Common myeloid progenitor, CD34-positive (primary cell): ENCODE results near the gene GPR17.

Experiments
- CTCF ChIA-PET: fragments of 350-600 bp; sonication (Branson Sonifier 250); formaldehyde crosslinking; loops from one replicate; lab custom pipeline; 2021; ENCODE audit warnings: antibody characterized with exemption; lab: Charles Lee
- POLR2A ChIA-PET: fragments of 350-600 bp; sonication (Branson Sonifier 250); formaldehyde crosslinking; loops from one replicate; lab custom pipeline; 2021; ENCODE audit warnings: antibody characterized with exemption; lab: Charles Lee
- DNase-seq, 3 donors: peaks; one replicate each; pipeline versions ENCODE4 v3.0.0 to v3.0.0-alpha.2; 2013
- H3K27ac ChIP-seq, 2 experiments: 1 replicate in 1 of 2; 2 replicates in 1 of 2; pipeline ENCODE4 v1.7.0; 2013; ENCODE audit warnings: inconsistent platforms in 2 of 2, low read length in 2 of 2, mild to moderate bottlenecking in 2 of 2, low read depth in 1 of 2, moderate library complexity in 1 of 2; ENCODE audit not compliant: severe bottlenecking in 2 of 2, insufficient read depth in 1 of 2, poor library complexity in 1 of 2
- H3K27me3 ChIP-seq, 5 experiments: replicated peaks in 2 of 5; 1 replicate in 3 of 5; 2 replicates in 2 of 5; pipeline versions ENCODE4 v1.6.1 to v1.7.0; 2013; ENCODE audit warnings: low read length in 4 of 5, mild to moderate bottlenecking in 2 of 5, moderate library complexity in 2 of 5, inconsistent platforms in 1 of 5; ENCODE audit not compliant: insufficient read depth in 5 of 5, control insufficient read depth in 4 of 5
- H3K36me3 ChIP-seq, 4 experiments: 1 replicate in 2 of 4; 2 replicates in 2 of 4; pipeline versions ENCODE4 v1.6.1 to v1.7.0; 2013; ENCODE audit warnings: low read length in 3 of 4, control low read depth in 1 of 4, mild to moderate bottlenecking in 1 of 4; ENCODE audit not compliant: control insufficient read depth in 4 of 4, insufficient read depth in 4 of 4
- H3K4me1 ChIP-seq, 4 experiments: 1 replicate in 3 of 4; 2 replicates in 1 of 4; pipeline versions ENCODE4 v1.6.1 to v1.7.1; 2013; ENCODE audit warnings: low read length in 3 of 4, mild to moderate bottlenecking in 3 of 4, control low read depth in 1 of 4, inconsistent platforms in 1 of 4, moderate library complexity in 1 of 4; ENCODE audit not compliant: control insufficient read depth in 4 of 4, insufficient read depth in 4 of 4; ENCODE audit errors: control extremely low read depth in 1 of 4
- H3K4me3 ChIP-seq, 7 experiments: 1 replicate in 4 of 7; 2 replicates in 3 of 7; pipeline versions ENCODE4 v1.5.1 to v1.7.0; 2013; ENCODE audit warnings: mild to moderate bottlenecking in 7 of 7, low read length in 6 of 7, moderate library complexity in 6 of 7, inconsistent platforms in 2 of 7, low read depth in 2 of 7, control low read depth in 1 of 7; ENCODE audit not compliant: insufficient read depth in 4 of 7, control insufficient read depth in 1 of 7; ENCODE audit errors: extremely low read depth in 1 of 7
- H3K9me3 ChIP-seq, 5 experiments: 1 replicate in 4 of 5; 2 replicates in 1 of 5; pipeline versions ENCODE4 v1.6.1 to v1.7.1; 2013; ENCODE audit warnings: low read length in 4 of 5, mild to moderate bottlenecking in 2 of 5, inconsistent platforms in 1 of 5, low read depth in 1 of 5, moderate library complexity in 1 of 5; ENCODE audit not compliant: control insufficient read depth in 4 of 5, insufficient read depth in 2 of 5; ENCODE audit errors: control extremely low read depth in 1 of 5
- WGBS: methylation state at CpG from one replicate; pipeline ENCODE4 v1.1.5; 2013; ENCODE audit not compliant: insufficient coverage; 5-methylcytosine and 5-hydroxymethylcytosine counted together

The GPR17 gene

DNA sequence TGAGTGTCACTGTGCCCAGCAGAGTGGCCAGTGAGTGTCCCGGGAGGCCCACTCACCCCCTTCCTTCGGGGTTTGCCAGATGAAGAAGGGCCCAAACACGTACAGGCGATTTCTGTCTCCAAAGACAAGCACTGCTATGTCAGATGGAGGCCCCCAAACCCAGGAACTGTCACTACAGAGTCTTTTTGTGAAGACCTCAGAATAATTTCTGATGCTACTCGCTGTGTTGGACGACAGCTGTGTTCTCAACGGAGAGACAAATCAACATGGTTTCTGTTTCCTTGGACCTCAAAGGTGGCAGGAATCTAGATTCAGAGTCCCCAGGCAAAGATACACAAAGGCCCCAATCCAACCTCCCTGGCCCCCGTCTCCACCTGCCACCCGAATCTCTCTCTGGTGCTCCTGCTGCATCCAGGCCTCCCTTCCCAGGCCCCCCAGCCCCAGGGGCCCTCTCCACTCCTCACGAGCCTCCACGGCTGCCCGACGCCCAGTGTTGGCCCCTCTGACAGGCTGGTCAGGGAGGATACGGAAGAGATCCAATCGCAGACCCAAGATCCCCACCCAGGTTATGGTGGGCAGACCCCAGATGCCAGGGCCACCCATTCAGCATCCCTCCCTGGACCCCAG is 2.4 kb upstream of the GPR17 start:
- no peak overlapping the region for H3K4me3 ChIP-seq
- 92% methylated on average over 12 of the region's 15 CpGs for WGBS
- ChIA-PET POLR2A (no interaction called here), CTCF (interaction anchor here (0.6 to 1.6 kb wide), 3 partner anchors 9 to 51 kb away, joined by 3 read pairs; no protein-coding TSS in a partner anchor)
- no peaks in the 10 kb centered on the region for H3K9me3 ChIP-seq
- H3K36me3 ChIP-seq = no peaks in the 10 kb centered on the region
- no peak overlapping the region for H3K27ac ChIP-seq
- H3K4me1 ChIP-seq = peaks cover 0 to 43% (median 36%) of the 10 kb centered on the region in 4 experiments
- H3K27me3 ChIP-seq = no peaks in the 10 kb centered on the region
- no peak for DNase-seq

DNA sequence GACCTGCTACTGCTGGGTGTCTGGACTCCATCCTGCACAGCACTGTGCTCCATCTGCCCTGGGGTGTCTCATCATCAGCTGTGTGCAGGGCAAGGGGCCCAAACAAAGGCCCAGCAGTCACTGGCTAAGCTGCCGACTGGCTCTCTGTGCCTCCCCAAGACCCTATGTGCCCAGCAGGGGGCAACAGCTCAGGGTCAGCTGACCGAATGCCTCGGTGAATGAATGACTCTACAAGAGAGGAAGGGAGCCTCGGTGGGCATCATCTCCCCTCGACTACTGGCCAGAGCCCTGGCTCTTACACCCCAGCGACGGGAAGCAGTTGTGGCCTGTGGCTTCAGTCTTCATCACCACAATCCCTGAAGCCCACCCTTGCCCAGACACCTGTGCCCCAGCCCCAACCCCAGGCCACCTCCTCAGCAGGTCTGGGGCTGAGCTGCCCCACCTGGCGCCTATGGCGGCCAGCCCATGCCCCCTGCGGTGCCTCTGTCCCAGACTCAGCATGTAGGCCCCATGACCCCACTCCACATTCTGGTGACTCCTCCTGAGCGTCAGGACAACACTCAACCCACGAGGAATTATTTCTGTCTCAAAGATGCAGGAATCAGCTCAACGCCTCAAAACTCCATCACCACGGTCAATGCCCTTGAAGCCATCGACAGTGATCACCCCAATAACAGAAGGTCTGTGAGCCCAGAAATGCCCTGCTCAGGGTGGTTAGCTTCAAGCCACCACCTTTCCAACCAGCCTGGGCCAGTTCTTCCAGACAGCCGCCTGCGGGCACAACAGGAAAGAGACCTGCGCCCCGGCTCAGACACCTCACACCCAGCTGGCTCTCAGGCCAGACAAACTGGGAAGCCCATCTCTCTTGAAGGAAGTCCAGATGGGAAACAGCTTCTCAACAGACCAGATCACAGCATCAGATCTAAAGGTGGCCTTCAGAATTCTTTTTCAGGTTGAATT is 1.6 kb upstream of the GPR17 start:
- CTCF ChIA-PET = interaction anchor here (0.5 to 1.6 kb wide), 7 partner anchors 8 to 53 kb away, joined by 3 to 4 read pairs (median 3); no protein-coding TSS in a partner anchor
- Histone ChIP-seq H3K36me3 (no peaks in the 10 kb centered on the region), H3K4me3 (no peak overlapping the region), H3K27ac (no peak overlapping the region), H3K9me3 (no peaks in the 10 kb centered on the region), H3K4me1 (peaks cover 0 to 46% (median 36%) of the 10 kb centered on the region in 4 experiments), H3K27me3 (no peaks in the 10 kb centered on the region)
- POLR2A ChIA-PET = no interaction called here
- no peak for DNase-seq
- WGBS = 89% methylated on average over 15 of the region's 19 CpGs

DNA sequence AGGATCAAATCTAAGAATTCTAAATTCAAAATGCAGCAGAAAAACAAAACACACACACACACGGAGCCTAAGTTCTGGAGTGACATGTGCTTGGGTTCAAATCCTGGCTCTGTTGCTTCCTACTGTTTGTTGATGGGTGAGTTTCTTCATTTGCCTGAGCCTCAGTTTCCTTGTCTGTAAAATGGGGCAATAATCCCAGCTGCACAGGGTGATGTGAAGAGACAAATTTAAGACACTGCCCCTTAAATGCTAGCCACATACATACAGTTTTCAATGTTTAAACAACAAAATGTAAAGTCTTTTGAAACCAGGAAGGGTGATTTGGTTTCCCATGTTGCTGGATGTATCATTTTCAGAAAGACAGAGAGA is 943 bp upstream of the GPR17 start:
- Histone ChIP-seq H3K4me1 (peaks cover 0 to 43% (median 39%) of the 10 kb centered on the region in 4 experiments), H3K27ac (no peak overlapping the region), H3K27me3 (no peaks in the 10 kb centered on the region), H3K4me3 (no peak overlapping the region), H3K9me3 (no peaks in the 10 kb centered on the region), H3K36me3 (no peaks in the 10 kb centered on the region)
- no peak for DNase-seq
- CTCF ChIA-PET = interaction anchor here (0.5 to 1.2 kb wide), 4 partner anchors 9 to 54 kb away, joined by 3 to 4 read pairs (median 3); no protein-coding TSS in a partner anchor
- WGBS = no CpG with 5 or more reads among the region's 1 CpG
- POLR2A ChIA-PET = no interaction called here

DNA sequence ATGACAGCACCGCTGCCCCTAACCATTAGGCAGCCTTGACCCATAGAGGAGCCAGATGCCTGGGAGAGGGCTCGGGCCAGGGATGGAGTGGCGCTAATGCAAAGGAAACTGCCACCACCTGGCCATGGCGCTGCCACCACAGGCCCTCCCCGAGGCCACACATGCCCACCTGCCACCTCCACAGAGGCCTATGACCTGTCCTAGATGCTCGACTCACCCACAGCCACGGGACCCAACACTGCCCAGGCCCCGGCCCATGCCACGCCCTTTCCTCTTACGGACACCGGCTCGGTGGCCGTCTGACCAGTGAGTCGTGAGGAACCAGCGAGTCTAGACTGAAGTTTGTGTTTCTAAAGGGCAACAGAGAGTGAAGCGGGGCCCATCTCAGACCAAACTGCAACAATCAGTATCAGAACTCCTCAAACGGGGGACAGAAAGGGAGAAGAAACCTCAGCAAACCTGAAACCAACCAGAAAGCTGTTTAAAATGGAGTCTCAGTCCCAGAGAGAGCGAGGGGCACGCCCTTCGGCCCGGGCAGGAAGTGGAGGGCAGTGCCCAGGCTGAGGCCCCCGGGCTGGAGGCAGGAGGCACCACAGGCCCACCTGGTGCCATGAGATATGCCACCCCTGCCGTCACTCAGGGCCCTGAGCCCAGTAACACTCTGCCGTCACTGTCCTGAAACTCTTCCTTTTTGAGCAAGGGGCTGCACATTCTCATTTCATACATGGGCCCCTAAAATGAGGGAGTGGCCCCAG is 711 bp downstream of the GPR17 start:
- Histone ChIP-seq H3K4me1 (peaks cover 0 to 36% (median 25%) of the 10 kb centered on the region in 4 experiments), H3K27ac (no peak overlapping the region), H3K9me3 (no peaks in the 10 kb centered on the region), H3K36me3 (no peaks in the 10 kb centered on the region), H3K4me3 (no peak overlapping the region), H3K27me3 (no peaks in the 10 kb centered on the region)
- CTCF ChIA-PET = interaction anchor here (9.0 kb wide), 1 partner anchor 56 kb away, joined by 89 read pairs; no protein-coding TSS in a partner anchor
- POLR2A ChIA-PET = no interaction called here
- 82% methylated on average over 23 of the region's 24 CpGs for WGBS
- DNase-seq = peak; percentile 14 to 67 (median 44)

DNA sequence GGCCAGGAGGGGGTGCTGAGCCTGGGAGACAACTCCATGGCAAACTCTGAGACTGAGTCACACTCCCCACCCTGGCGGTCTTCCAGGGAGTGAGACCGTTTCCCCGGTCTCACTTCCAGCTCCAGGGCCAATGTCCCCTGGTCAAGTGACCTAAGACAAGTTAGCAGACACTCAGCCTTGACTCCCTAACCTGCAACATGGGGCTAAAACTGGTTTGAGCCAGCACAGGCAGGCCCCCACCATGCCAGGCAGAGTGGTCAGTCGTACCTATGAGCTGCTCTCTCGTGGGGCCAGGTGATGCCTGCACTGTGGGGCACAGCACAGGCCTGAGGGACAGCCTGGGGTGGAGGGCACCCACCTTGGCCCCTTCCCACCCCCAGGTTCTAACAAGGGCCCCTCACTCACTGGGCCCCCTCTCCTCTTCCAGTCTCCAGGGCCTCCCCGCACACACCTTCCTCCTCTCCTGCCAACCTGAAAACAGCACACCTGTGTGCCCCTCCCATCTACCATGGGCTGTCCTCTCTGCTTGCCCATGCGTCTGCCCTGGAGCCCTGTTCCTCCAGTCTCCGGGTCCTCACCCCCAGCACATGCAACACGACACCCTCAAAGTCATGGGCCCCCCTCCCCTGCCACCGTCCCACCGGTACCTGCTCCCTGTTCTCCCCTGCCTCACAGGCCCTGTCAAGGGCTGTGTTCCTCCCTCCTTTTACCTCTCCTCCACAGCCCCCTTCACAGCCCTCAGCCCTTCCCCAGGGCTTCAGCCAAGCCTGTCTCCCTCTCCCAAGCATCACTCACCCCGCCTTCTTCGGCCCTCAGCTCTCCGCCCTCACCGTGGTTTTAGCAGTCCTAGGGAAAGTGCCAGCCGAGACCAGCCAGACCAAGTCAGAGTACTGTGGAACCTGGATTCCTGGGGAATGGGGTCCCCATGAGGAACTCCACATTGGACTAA is 1.6 kb downstream of the GPR17 start:
- H3K36me3 ChIP-seq = no peaks in the 10 kb centered on the region
- ChIA-PET POLR2A (no interaction called here), CTCF (interaction anchor here (1.0 to 9.0 kb wide), 3 partner anchors 7 to 57 kb away, joined by 3 to 89 read pairs (median 6); no protein-coding TSS in a partner anchor)
- H3K27ac ChIP-seq = no peak overlapping the region
- DNase-seq = no peak
- WGBS = 95% methylated on average over 15 of the region's 16 CpGs
- H3K4me1 ChIP-seq = peaks cover 0 to 36% (median 24%) of the 10 kb centered on the region in 4 experiments
- H3K4me3 ChIP-seq = no peak overlapping the region
- no peaks in the 10 kb centered on the region for H3K27me3 ChIP-seq
- no peaks in the 10 kb centered on the region for H3K9me3 ChIP-seq

DNA sequence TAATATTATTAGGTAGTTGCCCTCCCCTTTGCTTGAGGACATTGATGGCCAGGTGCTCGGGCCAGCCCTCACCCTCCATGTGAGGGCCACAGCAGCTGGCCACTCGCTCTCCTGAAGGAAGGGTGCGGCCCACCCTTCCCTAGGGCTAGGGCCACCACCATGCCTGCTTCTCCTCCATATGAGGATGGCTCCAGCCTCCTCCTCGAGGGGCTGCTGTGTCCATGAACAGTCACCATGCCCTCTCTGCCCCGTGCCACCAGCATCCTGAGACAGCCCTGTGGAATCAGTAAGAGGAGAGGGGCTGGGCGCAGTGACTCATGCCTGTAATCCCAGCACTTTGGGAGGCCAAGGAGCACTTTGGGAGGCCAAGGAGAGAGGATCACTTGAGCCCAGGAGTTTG is 2.4 kb downstream of the GPR17 start:
- Histone ChIP-seq H3K27ac (no peak overlapping the region), H3K27me3 (no peaks in the 10 kb centered on the region), H3K4me3 (no peak overlapping the region), H3K9me3 (no peaks in the 10 kb centered on the region), H3K36me3 (no peaks in the 10 kb centered on the region), H3K4me1 (peaks cover 0 to 41% (median 27%) of the 10 kb centered on the region in 4 experiments)
- no peak for DNase-seq
- CTCF ChIA-PET = interaction anchor here (1.0 to 9.0 kb wide), 5 partner anchors 8 to 58 kb away, joined by 3 to 89 read pairs (median 6); no protein-coding TSS in a partner anchor
- POLR2A ChIA-PET = no interaction called here
- 100% methylated on average over 5 of the region's 6 CpGs for WGBS
